ENCODE measurements around the gene KRT74.

The KRT74 gene

DNA sequence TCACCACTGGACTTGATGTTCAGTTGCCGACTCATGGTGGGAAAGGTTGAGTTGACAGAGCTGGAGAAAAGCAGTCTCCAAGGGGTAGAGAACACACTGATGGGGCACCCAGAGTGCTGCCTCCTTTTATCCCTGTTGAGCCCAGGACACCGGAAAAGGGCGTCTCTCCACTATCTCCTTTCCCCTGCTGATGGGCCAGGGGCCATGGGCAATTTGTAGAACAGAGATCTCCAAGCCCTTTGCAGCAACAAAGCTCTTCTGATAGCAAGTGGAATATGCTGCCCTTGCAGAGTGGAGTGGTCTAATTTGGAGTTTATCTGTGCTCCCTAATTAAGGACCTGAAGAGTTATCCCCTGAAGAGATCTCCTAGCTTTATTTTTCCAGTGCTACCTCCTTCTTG, at the start of gene KRT74:
KRT74 (minus strand) TSS at position 101 of the 400 bp plus-strand sequence; CDS start at position 35, 66 bp downstream.
- no peak for DNase-seq

DNA sequence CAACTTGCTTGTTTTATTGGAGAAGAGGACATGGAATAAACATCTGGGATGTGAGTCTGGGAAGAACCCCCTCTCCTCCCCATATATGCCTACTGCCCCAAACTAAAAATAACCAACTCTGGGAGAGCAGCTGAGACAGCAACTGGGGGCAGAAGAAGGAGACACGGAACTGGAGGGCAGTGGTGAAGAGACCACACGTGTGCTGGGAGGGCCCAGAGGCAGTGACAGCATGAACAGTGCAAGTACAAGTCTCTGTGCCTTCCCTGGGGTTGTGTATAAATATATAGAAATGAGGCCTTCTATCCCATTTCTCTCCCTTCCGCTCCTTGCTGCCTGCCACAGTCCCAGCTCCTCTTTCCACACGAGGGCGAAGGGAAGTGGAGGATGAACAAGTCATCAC, 48.7 kb upstream of the KRT74 start:
- DNase-seq = no peak

DNA sequence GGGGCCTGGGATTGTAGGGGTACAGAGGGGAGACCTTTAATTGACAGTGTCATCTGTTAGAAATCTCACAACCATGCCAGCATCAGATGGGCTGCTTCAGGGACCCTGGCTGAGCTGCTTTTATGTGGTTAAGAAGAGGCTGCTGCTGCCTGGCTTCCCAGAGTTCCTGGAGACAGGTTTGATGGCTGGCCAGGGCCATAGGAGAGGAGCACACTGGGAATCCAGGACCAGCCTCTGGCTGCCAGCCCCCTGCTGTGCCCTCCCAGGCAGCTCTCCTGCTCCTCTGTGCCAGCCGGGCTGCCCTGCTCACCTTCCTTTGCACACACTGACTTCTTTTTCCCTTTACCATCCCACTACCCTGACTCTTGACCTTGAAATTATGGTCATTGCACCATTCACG, 45.2 kb upstream of the KRT74 start:
- DNase-seq = no peak

DNA sequence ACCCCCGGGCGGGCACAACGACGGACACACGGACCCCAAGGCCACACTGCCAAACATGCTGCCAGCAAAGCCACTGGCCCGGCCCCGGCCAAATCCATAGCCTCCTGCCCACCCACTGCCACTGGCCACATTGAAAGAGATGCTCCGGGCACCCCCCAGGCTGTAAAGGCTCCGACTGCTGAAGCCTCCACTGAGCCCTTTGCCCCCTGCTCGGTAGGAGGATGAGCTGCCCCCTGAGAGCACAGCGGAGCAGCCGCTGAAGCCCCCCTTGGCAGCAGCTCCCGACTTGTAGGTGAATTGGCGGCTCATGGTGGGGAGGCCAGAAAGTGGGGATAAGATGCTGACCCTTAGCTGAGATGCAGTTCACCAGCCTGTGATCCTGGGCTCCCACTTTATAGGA, 44.6 kb upstream of the KRT74 start, which contains the start of gene KRT73:
KRT73 (minus strand) TSS at position 344 of the 400 bp plus-strand sequence; CDS start at position 309, 35 bp downstream.
- no peak for DNase-seq

DNA sequence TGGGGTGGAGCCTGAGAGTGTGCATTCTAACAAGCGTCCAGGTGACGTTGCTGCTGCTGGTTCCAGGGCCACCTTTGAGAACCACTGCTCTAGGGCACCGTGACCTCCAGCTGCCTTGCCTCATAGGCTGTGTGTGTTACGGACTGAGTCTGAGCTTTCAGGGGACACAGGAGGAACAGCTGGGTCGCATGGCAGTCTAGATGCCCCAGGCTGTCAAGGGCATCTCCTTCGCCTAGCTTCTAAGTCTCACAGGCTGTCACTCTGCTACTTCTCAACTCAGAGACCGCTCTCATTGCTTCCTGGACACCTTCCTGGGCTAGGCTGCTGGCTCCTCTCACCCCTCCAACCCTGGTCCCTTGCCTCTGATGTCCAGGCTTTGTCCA, 43.8 kb upstream of the KRT74 start:
- no peak for DNase-seq

DNA sequence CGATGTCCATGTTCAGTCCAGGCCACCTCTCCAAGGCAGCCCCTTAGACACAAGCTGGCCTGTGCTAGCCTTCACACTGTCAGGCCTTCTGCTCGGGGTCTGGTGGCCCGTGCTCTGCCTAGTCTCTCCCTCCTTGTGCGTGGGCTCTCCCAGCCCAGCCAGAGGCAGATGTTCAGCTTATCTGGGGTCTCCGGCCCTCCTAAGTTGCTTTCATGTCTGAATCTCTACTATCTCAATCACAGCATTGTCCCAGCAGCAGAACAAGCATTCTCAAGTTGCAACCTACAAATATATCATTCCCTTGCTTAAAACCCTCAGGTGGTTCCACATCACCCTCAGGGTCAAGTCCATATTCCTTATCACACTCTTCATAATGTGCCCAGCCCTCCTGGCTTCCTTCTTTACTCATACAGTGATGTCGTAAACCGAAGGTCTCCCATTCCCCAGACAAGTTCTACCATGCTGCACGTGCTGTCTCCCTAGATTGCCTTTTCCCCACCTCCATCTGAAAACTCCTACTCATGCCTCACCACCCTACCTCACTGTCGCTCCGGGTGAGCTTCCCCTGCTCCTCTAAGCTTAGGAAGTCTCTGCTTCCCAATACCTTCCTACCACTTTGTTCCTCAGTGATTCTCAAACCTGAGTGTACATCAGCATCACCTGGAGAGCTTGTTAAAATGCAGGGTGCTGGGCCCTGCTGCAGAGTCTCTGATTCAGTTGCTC, 43.2 kb upstream of the KRT74 start:
- no peak for DNase-seq

DNA sequence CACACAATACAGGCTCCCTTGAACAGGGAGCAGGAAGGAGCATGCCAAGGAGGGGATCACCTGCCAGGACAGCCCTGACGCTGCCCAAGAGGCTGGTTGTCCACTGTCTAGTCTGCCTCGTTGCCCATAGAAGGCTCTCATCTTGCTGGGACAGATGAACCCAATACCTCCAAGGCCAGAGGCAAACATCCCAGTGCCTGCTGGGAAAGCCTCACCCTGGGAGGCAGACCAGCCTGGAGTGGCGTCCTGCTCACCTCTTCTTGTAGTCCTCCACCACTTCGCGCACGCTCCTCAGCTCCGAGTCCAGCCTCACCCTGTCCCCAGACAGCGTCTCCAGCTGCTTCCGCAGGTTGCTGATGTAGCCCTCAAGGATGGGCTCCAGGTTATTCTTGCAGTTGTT, 42.3 kb upstream of the KRT74 start:
- DNase-seq = no peak

DNA sequence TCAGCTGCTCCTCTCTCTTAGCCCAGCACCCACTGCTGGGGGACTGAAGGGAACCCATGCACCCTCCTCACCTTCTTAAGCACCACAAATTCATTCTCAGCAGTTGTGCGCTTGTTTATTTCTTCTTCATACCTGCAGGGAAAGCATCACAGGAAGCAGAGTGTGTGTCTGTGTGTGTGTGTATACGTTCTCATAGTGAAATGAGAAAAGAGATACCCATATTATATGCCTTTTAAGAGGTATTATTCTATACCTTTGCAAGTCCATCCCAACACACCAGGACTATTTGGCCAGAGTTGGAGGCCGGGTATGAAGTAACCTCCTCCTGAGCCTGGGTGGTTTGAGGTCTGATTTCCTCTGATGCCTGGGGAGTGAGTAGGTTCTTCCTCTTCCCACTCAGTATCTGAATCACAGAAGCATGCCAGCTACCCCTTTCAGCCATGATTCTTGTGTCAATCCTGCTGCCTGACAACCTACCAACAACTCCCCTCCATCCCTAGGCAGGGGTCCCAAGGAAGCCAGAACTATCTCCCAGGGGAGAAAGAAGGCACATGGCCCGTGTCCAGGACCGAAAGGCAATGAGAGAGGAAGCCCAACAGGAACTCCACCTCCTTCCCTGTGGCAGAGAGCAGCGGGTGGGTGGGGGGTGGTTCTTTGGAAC, 41.7 kb upstream of the KRT74 start:
- no peak for DNase-seq

DNA sequence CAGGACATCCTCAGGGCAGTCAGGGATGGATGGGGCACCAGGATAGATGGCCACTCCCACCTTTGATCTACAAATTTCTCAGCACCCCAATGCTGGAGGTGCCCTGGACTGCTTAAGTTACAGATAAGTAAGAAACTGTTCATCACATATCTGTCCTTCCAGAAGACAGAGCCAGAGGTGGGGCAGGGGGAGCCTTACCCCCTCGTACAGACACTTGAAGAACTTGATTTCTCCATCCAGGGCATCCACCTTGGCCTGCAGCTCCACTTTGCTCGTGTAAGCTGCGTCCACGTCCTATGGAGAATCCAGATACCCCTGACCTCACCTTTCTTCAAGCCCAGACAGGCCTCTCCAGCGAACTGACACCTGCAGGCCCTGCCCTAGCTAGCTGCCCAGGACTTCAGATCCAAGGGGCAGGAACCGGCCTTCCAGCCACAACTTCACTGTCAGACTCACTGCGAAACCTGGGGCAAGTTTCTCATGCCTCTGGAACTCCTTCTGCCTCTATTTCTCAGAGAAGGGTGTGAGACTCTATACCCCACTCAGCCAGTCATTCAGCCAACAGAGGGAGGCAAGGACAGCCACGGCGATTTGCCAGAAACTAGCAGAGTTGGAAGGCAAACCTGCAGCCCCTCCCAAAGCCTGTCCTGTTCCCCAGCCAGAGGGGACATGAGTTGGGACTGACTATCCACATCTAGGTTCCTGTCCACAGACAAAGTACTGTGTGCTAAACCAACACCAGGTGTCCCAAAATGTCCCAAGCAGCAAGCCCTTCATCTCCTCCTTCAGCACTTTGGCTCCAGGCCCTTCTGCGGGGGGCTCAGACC, 41.0 kb upstream of the KRT74 start:
- DNase-seq = no peak

DNA sequence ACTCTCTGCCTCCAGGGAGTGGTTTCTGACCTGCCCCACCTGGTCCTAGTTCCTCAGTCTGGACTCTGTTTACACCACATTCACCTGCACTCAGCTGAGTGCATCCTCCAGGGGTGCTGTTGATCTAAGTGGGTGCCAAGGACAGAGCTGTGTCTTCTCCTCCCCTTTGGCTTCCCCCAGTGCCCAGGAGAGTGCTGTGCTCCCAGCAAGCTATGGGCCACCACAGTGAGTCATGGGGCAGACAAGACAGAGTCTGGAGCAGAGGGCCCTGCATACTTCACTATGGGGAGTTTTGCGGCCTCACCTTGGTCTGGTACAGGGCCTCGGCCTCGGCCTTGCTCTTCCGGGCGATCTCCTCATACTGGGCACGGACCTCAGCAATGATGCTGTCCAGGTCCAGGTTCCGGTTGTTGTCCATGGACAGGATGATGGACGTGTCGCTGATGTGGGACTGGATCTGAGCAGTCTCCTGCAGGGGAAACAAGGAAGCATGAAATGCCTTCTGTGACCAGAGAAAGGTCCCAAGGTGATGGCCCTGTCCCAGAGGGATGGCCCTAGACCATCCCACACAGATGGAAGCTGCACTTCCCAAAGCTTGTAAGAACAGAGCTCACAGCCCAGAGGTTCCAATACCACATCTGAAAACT, 39.9 kb upstream of the KRT74 start:
- DNase-seq = no peak

DNA sequence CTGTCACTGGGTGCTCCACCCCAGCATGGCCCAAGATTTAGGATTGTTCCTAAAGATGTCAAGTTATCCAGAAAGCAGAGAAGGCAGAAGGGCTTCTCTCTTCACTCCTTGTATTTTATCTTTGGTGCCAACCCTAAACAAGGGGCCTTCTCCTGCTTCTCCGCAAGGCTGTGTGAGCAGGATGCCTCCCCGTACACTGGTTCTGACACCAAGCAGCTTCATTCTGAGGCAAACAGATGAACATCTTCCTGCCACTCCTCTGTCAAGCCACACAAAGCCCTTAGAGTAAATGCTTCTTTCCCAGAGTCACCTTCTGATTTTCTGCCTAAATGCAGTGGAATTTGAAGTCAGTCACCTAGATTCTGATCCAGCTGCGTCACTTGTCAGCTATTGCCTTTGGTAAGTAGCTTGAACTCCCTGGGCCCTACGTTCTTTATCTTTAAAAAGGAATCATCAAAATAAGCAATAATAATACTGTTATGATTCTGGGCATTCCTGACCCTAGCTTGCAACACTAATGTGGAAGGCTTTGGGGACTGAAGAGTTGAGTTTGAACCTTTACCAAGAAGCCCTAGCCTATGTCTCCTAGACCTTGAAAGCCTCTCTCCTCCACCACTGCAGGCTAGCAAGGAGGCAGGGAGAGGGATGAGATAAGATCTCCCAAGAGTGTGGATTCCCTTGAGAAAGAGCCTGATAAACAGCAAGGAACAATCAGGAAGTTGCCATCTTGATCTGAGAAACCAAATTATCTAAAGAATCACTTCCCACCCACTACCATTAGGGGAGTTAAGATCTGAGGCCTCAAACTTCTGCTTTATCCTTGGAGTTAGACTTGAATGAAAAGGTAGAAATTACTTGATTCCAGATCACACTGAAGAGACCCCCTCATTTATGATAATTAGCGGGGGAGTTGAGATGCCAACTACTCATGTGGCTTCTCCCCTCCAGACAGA, 39.1 kb upstream of the KRT74 start:
- DNase-seq = no peak

DNA sequence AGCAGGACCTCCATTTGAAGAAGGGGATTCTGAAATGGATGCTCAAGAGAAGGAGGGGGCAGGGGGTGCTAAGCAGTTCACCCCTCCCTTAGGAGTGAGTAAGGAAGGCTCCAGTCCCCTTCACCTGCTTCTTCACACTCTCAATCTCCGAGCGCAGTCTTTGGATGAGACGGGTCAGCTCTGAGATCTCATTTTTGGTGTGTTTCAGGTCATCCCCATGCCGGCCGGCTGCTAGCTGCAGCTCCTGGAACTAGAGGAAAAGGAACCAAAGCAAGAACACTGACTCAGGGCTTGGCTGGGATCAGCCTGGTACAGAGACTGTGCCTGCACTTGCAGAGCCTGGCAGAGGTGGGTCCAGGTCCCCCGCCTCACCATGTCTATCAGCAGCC, 37.4 kb upstream of the KRT74 start:
- DNase-seq = no peak

DNA sequence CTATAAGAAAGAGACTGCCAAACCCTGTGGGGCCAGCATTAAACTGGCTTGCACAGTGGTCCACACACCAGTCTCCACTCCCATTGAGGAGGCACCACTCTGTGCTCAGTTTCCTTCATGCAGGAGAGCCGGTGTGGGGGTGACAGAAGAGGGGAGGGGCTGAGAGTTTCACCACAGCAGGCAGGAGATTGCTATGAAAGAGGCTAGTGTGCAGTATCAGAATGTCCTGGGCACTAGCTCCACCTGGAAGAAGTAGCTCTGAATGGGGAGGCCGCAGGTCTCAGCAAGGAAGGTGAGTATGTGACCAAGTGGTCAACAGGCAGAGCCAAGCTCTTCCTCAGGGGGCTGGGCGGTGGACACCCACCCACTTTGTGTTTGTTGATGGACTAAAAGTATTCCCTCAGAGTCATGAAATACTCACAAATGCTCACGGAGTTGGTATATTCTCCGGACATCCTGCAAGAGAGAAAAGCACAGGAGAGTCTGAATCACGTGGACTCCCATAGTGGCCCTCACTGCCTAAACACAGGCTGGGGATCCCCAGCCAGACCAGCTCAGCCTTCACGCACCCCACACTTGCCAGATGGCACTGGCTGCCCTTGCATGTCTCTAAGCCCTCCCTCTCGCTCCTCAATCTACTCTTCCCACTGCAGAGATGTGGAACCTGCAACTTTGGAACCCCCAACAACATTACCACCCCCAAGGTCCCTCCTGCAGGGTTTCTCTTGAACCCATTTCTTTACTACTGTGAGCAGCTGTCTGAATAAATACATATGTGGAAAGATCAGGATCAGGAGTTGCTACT, 35.4 kb upstream of the KRT74 start:
- DNase-seq = no peak

DNA sequence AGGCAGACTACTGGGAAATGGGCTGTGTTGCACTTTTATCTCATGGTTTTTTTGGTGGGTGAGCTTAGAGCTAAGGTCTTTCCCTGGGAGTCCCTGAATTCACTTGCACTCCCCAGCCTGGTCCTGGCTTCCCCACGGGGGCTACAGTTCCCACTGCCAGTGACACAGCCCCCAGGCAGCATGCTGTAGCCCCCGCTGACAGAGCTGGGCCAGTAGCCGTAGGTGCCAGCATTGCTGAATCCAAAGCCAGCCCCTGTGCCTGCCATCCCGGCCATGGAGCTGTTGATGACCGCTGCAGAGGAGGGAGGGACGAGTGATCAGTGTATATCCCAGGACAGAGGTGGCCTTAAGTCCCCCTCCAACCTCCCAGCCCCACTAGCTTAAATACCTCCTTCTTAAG, 34.5 kb upstream of the KRT74 start:
- no peak for DNase-seq

DNA sequence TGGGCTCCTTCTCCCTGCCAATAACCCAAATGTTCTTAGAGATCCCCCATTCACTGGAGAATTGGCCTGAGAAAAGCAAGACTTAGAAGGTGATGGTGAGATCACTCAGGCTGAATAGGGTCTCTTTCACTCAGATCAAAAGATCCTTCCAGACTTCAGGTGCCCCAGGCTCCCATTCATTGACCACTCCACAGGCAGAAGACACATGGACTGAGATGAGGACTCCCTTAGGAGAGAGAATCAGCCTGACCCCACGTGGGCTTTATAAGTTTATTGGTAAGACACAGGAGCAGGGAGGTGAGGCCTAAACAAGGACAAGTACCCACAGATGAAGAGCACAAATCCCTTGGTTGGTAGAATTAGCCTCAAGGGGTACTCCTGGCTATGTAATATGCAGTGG, 33.7 kb upstream of the KRT74 start:
- no peak for DNase-seq

DNA sequence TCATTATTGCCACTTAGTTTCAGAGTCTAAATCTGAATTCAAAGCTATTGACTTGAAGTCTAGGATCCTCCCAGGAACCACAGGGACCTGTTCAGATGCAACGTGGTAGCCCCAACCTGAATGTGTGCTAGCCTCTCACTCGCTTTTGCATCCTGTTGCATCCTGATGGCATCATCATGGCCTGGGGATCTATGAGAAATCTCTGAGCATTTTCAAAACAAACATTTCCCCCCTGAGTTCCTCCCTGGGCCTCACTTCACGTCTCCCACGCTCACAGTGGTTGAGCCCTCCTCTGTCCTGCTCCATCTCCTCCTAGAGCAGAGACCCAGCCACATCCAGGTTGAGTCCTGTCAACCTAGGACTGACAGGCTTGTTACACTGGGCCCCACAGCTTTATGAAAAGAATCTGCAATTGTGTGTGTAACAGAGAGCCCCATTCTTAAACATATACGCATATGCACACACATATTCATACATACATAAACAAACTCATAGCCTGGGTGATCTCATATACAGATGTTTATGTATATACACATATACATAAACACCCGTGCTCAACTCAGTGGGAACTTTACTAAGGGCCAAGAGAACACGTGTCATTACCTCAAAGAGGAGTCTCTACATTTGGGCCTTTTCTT, 33.1 kb upstream of the KRT74 start:
- DNase-seq = no peak

DNA sequence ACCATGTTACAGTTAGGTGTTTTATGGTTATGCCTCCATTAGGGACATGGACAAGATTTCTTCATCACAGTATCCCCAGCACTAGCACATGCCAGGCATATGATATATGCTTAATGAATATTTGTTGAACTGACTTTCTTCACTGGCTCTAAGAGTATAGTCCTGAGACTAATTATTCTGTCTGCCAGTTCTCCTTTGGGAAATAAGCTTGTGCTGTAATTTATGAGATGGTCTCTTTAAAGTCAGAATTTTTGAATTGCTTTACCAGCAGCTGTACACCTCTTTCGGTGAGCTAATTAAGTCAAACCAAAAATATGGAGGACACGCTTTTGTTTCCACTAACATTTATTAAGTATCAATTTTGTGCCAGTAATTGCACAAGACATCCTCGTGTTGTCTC, 32.5 kb upstream of the KRT74 start:
- DNase-seq = no peak

DNA sequence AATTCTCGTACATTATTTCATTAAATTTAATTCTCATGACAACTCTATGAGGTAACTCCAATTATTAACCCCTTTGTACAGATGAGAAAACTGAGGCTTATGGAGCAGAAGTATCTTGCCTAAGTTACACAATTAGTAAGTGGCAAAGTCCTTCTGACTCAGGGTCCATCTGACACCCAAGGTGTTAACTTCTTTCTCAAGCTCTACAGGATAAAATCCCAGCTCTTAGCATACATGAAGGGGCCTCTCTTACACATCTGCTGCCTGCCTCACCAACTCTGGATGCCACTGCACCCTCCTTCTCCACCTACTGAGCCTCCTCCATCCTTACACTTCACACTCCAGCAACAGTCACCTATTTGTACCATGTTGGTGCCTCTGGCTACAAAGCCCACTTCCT, 31.9 kb upstream of the KRT74 start:
- DNase-seq = no peak

DNA sequence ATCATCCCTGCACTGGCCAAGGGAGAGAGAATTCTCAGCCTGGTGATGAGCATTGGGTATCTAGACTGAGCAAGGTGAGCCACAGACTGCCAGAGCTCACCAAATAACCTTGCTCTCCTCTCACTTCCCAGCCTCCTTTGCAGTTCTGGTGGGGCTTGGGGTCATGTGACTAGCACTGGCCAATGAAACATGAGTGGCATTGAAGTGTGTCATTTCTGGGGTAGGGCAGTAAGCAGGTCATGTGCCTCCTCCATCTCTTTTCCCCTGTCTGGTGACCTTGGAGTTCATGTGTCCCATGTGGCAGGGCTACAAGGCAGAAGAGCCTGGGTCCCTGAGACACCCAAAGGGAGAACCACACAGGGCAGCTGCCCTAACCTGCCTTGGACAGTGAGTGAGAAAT, 31.2 kb upstream of the KRT74 start:
- DNase-seq = no peak

Measured in hypothalamus (tissue), 51 donors.